IPS DF 6.9 (cell line): ENCODE data around the gene ANAPC15.

Experiments used
- DNase-seq: peaks from one replicate; pipeline ENCODE4 v3.0.0-alpha.2; 2013; ENCODE audit warnings: low read depth, low spot score
- H3K27ac ChIP-seq: one replicate; pipeline ENCODE4 v1.5.1; 2013; ENCODE audit warnings: low read length, control low read depth
- H3K27me3 ChIP-seq: 2 replicates; pipeline ENCODE4 v1.6.1; 2013; ENCODE audit warnings: mild to moderate bottlenecking, low read length; ENCODE audit not compliant: control insufficient read depth, insufficient read depth
- H3K36me3 ChIP-seq: 2 replicates; pipeline ENCODE4 v1.6.1; 2013; ENCODE audit warnings: low read length; ENCODE audit not compliant: control insufficient read depth, insufficient read depth
- H3K4me1 ChIP-seq: 2 replicates; pipeline ENCODE4 v1.6.1; 2013; ENCODE audit warnings: low read length; ENCODE audit not compliant: control insufficient read depth, insufficient read depth
- H3K4me3 ChIP-seq: 2 replicates; pipeline ENCODE4 v1.5.1; 2013; ENCODE audit warnings: mild to moderate bottlenecking, low read length
- H3K9me3 ChIP-seq: 2 replicates; pipeline ENCODE4 v1.6.1; 2013; ENCODE audit warnings: low read length, inconsistent platforms; ENCODE audit not compliant: control insufficient read depth, insufficient read depth
- WGBS: extraction: QIAGEN DNeasy Blood & Tissue Kit; methylation state at CpG from one replicate; pipeline ENCODE4 v1.1.7; 2013; ENCODE audit warnings: mixed read lengths, missing lambda C conversion rate; ENCODE audit not compliant: insufficient read length, insufficient coverage; 5-methylcytosine and 5-hydroxymethylcytosine counted together

ANAPC15 gene

DNA sequence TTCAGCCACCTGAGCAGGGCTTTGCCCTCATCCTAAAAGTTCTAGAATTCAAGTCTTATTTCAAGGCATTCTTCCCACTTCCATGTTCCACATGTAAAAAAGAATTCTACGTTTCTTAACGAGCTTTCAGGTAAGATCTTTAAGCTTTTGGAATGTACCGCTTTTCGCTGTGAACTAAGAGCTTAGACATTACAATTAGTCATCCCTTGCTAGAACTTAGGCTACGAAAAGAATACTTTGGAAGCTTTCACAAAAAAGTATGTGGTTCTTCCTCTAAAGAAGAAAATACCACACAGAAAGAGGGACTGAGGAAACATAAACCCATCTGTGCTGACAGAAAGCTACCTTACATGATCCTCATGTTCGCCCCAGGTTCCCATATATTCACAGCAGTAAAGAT lies 34.0 kb downstream of the ANAPC15 start:
- Histone ChIP-seq H3K9me3 (no peaks in the 10 kb centered on the region), H3K4me3 (no peak overlapping the region), H3K36me3 (no peaks in the 10 kb centered on the region), H3K27ac (no peak overlapping the region), H3K4me1 (peaks cover 1% of the 10 kb centered on the region; the same call in 1 of the 2 replicates), H3K27me3 (no peaks in the 10 kb centered on the region)
- no CpG with 5 or more reads among the region's 6 CpGs for WGBS
- DNase-seq: no peak

DNA sequence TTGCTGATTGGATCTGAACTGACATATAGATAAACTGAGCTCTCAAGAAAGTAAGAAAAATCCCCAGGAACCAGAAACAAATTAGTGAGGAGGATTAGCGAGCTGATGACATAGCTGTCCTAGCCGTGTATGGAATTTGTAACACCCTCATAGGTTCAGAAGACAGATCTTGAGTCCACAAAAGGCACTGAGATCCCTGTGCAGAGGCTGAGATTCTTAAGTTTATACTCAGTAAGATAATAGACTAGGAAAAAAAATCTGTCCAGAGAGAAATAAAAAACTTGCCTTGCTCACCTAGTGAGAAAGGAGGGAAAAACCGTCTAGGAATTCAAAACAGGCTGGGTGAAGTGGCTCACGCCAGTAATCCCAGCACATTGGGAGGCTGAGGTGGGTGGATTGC lies 36.7 kb downstream of the ANAPC15 start:
- Histone ChIP-seq H3K4me3 (no peak overlapping the region), H3K27me3 (no peaks in the 10 kb centered on the region), H3K9me3 (no peaks in the 10 kb centered on the region), H3K36me3 (no peaks in the 10 kb centered on the region), H3K4me1 (no peaks in the 10 kb centered on the region), H3K27ac (no peak overlapping the region)
- no peak for DNase-seq
- no CpG with 5 or more reads among the region's 4 CpGs for WGBS

DNA sequence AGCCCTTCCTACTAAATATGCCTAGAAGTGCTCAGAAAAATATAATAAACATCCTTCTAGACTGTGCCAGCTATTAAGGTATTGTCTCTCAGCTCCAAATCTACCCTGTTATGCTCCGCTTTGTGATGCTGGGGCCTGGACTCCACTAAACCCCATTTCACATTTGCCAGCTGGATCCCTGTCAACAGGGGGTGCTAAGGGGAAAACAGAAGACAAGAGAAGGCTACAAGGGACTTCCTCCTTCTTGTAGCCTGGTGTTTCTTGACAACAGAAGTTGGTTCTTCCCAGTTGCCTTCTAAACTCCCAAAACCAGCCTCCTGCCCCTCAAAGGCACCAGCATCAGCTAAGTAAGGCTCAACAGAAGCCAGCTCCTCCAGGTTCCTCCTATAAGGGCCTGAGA lies 37.4 kb downstream of the ANAPC15 start:
- no peak for DNase-seq
- H3K27me3 ChIP-seq: no peaks in the 10 kb centered on the region
- no peaks in the 10 kb centered on the region for H3K36me3 ChIP-seq
- WGBS: no CpG with 5 or more reads among the region's 1 CpG
- no peaks in the 10 kb centered on the region for H3K9me3 ChIP-seq
- H3K27ac ChIP-seq: no peak overlapping the region
- no peaks in the 10 kb centered on the region for H3K4me1 ChIP-seq
- no peak overlapping the region for H3K4me3 ChIP-seq

DNA sequence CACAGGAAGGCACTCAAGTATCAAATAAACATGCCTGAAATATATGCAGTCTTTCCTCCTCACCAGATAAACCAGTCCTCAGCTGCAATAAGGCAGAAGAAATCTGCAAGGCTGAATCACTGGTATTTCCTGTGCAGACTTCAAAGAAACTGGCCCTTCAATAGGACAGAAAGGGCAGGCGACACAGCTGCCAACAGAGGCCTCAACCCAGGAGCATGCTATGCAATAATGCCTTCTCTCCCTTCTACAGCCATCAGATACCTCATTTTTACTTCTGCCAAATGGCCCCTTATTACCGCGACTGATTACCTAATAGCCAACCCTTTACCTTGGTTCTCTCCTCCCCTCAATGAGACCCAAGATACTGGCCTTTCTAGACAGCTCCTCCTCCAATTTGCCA lies 40.1 kb downstream of the ANAPC15 start:
- H3K4me3 ChIP-seq: no peak overlapping the region
- no peak overlapping the region for H3K27ac ChIP-seq
- no peak for DNase-seq
- no peaks in the 10 kb centered on the region for H3K27me3 ChIP-seq
- H3K9me3 ChIP-seq: no peaks in the 10 kb centered on the region
- H3K36me3 ChIP-seq: no peaks in the 10 kb centered on the region
- no CpG with 5 or more reads among the region's 3 CpGs for WGBS
- H3K4me1 ChIP-seq: no peaks in the 10 kb centered on the region

DNA sequence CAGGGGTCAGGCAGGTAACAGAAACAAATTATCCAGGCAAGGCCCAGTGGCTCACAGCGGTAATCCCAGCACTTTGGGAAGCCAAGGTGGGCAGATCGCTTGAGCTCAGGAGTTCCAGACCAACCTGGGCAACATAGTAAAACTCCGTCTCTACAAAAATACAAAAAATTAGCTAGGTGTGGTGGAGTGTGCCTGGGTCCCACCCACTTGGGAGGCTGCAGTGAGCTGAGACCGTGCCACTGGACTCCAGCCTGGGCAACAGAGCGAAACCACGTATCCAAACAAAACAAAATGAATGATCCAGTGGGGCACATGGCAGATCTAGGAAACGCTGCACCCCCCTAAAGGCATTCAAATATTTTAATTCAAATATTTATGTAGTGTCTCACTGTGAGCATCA lies 42.0 kb downstream of the ANAPC15 start:
- no CpG with 5 or more reads among the region's 7 CpGs for WGBS
- no peak for DNase-seq
- H3K4me3 ChIP-seq: no peak overlapping the region
- no peak overlapping the region for H3K27ac ChIP-seq
- H3K36me3 ChIP-seq: no peaks in the 10 kb centered on the region
- no peaks in the 10 kb centered on the region for H3K27me3 ChIP-seq
- H3K4me1 ChIP-seq: no peaks in the 10 kb centered on the region
- no peaks in the 10 kb centered on the region for H3K9me3 ChIP-seq

DNA sequence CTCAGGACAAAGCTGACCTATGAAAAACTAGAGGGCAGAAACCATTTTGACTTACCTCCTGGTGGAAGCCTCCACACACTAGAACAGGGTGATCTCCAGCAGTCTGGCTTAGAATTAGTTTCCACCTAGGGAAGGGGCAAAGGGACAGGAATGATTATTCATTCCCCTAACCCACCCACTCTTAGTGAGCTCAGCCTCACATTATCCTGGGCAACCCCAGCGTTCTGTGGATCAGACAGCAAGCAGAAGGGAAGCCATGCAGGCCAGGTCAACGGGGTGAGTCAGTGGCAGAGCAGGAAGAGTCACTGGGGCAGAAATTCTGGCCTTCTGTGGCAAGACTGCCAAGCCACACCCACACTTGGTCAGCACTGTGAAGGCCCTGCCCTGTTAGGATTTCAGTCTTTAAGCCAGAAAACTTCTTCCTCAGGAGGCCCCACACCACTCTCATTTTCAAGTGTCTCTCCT lies 42.7 kb downstream of the ANAPC15 start:
- Histone ChIP-seq H3K9me3 (no peaks in the 10 kb centered on the region), H3K27me3 (no peaks in the 10 kb centered on the region), H3K4me1 (no peaks in the 10 kb centered on the region), H3K4me3 (no peak overlapping the region), H3K27ac (no peak overlapping the region), H3K36me3 (no peaks in the 10 kb centered on the region)
- no peak for DNase-seq
- WGBS: no CpG with 5 or more reads among the region's 2 CpGs

DNA sequence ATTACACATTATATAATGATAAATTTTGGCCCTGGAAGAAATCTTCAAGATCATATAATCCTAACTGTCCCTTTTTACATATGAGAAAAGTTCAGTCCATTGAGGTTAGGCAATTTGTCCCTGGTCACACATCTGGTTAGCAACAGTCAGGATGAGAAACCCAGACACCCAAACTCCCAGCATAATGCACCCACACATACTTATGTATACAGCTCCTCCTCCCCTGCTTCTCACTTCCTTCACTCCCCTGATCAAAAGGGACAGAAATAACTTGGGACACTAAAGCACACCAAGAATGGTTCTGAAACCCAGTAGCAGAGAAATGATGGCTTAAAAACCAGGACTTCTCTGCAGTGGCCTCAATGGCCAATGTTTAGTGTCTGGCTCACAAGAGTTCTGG lies 43.3 kb downstream of the ANAPC15 start:
- no peak for DNase-seq
- H3K27ac ChIP-seq: no peak overlapping the region
- H3K36me3 ChIP-seq: no peaks in the 10 kb centered on the region
- no peaks in the 10 kb centered on the region for H3K4me1 ChIP-seq
- H3K27me3 ChIP-seq: no peaks in the 10 kb centered on the region
- H3K4me3 ChIP-seq: no peak overlapping the region
- no peaks in the 10 kb centered on the region for H3K9me3 ChIP-seq

DNA sequence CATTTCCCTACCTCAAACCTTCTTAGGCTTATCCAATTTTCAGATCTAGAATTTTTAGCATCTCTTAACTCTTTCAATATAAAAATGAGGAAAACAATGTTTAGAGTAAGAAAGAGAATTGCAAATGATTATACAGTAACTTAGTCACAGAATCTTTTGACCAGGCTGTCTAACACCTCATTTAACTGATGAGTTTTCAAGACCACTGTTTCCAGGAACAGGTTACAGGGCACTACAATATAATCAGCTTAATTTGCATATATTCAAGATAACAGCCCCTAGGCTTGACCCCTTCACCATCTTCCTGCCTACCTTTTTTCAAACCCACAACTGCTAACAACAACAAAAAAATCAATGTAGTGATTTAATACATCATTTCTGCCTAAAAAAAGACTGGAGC lies 44.8 kb downstream of the ANAPC15 start:
- H3K27me3 ChIP-seq: no peaks in the 10 kb centered on the region
- no peak for DNase-seq
- no peaks in the 10 kb centered on the region for H3K36me3 ChIP-seq
- no peak overlapping the region for H3K27ac ChIP-seq
- no peaks in the 10 kb centered on the region for H3K4me1 ChIP-seq
- H3K4me3 ChIP-seq: no peak overlapping the region
- no peaks in the 10 kb centered on the region for H3K9me3 ChIP-seq

DNA sequence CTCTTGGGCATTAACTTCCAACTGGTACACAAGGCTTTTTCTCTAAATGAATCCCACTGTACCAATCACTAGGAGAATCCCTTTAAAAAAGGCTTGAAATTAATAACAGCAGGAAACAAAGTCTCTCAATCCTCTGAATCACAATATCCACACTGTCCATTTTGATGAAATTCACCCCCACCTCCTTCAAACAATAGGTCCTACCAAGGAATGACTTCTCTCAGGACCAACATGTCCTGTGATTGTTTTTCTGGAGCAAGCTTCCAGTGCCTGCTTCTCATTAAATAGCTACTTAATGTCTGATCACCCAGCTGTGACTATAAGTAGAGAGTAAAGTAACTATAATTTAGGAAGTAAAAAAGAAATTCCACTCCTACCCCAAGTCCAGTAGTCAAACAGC lies 45.2 kb downstream of the ANAPC15 start:
- no peaks in the 10 kb centered on the region for H3K4me1 ChIP-seq
- H3K4me3 ChIP-seq: no peak overlapping the region
- H3K36me3 ChIP-seq: no peaks in the 10 kb centered on the region
- no peaks in the 10 kb centered on the region for H3K27me3 ChIP-seq
- H3K9me3 ChIP-seq: no peaks in the 10 kb centered on the region
- DNase-seq: no peak
- no peak overlapping the region for H3K27ac ChIP-seq

DNA sequence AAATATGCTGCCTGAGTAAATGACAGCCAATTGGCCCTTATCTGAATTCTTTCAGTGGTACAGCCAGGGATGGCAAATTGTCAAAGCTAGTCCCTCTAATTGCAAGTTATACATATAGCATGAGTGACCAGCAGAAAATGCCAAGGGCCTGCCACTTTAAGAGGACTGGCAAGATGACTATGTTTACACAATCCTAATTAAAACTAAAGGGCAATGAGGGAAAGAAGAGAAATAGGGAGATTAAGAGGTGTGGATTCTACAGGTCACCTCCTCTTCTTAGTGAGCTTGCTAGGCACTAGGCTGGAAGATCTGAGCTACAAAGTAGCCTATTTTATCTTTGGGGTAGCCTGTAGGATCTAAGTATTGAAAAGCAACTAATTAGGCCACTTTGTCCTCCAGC lies 45.6 kb downstream of the ANAPC15 start:
- H3K27ac ChIP-seq: no peak overlapping the region
- H3K4me1 ChIP-seq: no peaks in the 10 kb centered on the region
- no peaks in the 10 kb centered on the region for H3K36me3 ChIP-seq
- no peak overlapping the region for H3K4me3 ChIP-seq
- H3K27me3 ChIP-seq: no peaks in the 10 kb centered on the region
- DNase-seq: no peak
- no peaks in the 10 kb centered on the region for H3K9me3 ChIP-seq

DNA sequence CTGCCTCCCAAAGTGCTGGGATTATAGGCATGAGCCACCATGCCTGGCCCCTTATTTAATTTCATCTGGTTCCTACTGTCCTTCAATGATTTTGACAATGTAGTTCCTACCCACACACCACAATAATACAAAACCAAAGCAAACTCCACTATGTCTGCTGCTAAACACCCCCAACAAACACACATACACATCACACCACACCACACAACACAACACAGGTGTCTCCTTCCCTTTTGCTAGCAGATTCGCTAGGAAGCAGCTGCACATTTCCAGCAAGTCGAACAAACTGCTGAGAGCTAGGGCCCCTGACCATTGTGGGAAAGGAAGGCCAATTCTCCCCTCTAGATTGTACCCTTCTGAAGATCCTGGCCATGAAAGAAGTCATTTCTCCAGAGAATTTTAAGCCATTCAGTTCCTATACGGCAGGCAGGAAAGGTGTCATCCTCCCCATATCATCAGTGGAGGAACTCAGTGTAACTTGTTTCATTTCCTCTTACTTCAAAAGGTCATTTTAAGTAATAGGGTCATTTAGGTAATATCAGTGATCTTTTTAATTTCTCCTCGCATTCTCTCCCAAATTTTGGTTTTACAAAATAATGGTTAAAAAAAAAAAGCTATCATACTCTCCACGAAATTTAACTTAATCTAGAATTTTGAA lies 50.6 kb downstream of the ANAPC15 start:
- Histone ChIP-seq H3K36me3 (no peaks in the 10 kb centered on the region; the same call in 1 of the 2 replicates), H3K27me3 (no peaks in the 10 kb centered on the region), H3K4me3 (no peak overlapping the region), H3K4me1 (no peaks in the 10 kb centered on the region), H3K27ac (no peak overlapping the region), H3K9me3 (no peaks in the 10 kb centered on the region)
- WGBS: no CpG with 5 or more reads among the region's 5 CpGs
- no peak for DNase-seq
